Coronary artery (tissue), 2 donors: Measurements from ENCODE around the gene EARS2.

Experiments used
- DNase-seq: peaks from one replicate; pipeline ENCODE4 v3.0.0-alpha.2; 2017; ENCODE audit warnings: low spot score
- H3K27ac ChIP-seq, 2 donors: fragments of 200-600 bp; sonication (generic); one replicate each; pipeline ENCODE4 v1.5.1; 2016 to 2019
- H3K4me3 ChIP-seq: fragments of 200-600 bp; sonication (generic); 2 replicates; pipeline ENCODE4 v1.5.1; 2016; ENCODE audit warnings: mild to moderate bottlenecking, moderate library complexity
- TF ChIP-seq, protein P1 (sequence below): fragments of 200-600 bp; sonication (generic); IDR thresholded peaks from one replicate; pipeline ENCODE4 v1.5.1; 2019; ENCODE audit warnings: antibody characterized with exemption

Gene EARS2

GRCh38 chr16:23566724-23567123, 9.6 kb upstream of the EARS2 start:
- no peak overlapping the region for H3K27ac ChIP-seq
- TF ChIP-seq, protein P1, sequence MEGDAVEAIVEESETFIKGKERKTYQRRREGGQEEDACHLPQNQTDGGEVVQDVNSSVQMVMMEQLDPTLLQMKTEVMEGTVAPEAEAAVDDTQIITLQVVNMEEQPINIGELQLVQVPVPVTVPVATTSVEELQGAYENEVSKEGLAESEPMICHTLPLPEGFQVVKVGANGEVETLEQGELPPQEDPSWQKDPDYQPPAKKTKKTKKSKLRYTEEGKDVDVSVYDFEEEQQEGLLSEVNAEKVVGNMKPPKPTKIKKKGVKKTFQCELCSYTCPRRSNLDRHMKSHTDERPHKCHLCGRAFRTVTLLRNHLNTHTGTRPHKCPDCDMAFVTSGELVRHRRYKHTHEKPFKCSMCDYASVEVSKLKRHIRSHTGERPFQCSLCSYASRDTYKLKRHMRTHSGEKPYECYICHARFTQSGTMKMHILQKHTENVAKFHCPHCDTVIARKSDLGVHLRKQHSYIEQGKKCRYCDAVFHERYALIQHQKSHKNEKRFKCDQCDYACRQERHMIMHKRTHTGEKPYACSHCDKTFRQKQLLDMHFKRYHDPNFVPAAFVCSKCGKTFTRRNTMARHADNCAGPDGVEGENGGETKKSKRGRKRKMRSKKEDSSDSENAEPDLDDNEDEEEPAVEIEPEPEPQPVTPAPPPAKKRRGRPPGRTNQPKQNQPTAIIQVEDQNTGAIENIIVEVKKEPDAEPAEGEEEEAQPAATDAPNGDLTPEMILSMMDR = no peak
- H3K4me3 ChIP-seq = no peak overlapping the region
- DNase-seq = no peak

- TF ChIP-seq, protein P1 = no peak
- Histone ChIP-seq H3K27ac (no peak overlapping the region), H3K4me3 (no peak overlapping the region)
- no peak for DNase-seq
Measured at GRCh38 chr16:23564575-23565363, 7.6 kb upstream of the EARS2 start.

- TF ChIP-seq, protein P1 = no peak
- no peak overlapping the region for H3K27ac ChIP-seq
- no peak overlapping the region for H3K4me3 ChIP-seq
- no peak for DNase-seq
Measured at GRCh38 chr16:23563186-23563585, 6.0 kb upstream of the EARS2 start.

DNA sequence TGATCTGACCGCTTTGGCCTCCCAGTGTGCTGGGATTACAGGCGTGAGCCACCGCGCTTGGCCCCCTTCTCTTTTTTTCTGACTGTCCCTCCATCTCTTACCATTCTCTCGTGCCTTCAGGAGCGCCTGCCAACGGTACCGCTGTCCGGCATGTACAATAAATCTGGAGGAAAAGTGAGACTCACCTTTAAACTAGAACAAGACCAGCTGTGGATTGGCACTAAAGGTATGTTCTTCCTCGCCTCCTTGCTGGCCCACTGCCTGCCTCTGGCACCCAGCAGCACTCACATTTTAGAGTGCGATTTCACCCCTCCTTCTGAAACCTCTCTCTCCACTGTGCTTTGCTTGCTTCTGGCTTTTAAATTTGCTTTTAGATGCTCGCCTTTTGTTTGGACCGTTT, 5.4 kb upstream of the EARS2 start:
- TF ChIP-seq, protein P1 = no peak
- Histone ChIP-seq H3K27ac (no peak overlapping the region), H3K4me3 (no peak overlapping the region)
- no peak for DNase-seq

DNA sequence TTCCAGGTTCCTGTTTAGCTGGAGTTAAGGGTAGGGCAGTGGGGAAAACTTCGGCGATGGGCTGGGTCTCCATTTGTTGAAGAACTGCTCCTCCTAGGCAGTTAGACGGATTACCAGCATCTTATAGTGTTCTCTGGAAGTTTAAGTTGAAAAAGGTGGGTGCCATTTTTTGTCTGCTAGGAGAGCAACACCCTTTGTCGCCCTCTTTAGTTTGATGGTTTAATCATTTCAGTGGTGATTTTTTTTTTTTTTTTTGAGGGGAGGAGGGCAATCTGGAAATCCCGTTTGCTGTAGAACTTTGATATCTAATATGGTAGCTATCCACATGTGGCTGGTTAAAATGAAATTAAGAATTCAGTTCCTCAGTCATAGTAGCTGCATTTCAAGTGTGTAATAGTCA, 4.4 kb upstream of the EARS2 start:
- Histone ChIP-seq H3K27ac (no peak overlapping the region), H3K4me3 (no peak overlapping the region)
- no peak for DNase-seq
- TF ChIP-seq, protein P1 = no peak

GRCh38 chr16:23557779-23558702, 891 bp upstream of the EARS2 start:
- TF ChIP-seq, protein P1 = no peak
- H3K4me3 ChIP-seq = peak overlapping the region; percentile 81
- peak overlapping the region; percentile 91 to 93 for H3K27ac ChIP-seq
- DNase-seq = peak; percentile 75
